ENCODE results near the gene SEC22C.

The SEC22C gene

DNA sequence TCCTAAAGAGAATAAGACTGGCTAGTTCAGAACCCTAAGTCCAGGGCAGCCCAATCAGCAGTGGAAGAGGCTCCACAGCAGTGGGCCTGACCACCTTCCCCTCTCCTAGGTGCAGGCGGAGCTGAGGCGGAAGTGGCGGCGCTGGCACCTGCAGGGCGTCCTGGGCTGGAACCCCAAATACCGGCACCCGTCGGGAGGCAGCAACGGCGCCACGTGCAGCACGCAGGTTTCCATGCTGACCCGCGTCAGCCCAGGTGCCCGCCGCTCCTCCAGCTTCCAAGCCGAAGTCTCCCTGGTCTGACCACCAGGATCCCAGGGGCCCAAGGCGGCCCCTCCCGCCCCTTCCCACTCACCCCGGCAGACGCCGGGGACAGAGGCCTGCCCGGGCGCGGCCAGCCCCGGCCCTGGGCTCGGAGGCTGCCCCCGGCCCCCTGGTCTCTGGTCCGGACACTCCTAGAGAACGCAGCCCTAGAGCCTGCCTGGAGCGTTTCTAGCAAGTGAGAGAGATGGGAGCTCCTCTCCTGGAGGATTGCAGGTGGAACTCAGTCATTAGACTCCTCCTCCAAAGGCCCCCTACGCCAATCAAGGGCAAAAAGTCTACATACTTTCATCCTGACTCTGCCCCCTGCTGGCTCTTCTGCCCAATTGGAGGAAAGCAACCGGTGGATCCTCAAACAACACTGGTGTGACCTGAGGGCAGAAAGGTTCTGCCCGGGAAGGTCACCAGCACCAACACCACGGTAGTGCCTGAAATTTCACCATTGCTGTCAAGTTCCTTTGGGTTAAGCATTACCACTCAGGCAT lies 45.6 kb downstream of the SEC22C start:
- peak; percentile 83 for DNase-seq (ENCODE audit: low spot score)

- no peak for DNase-seq (ENCODE audit: low spot score)
These were observed 48.4 kb downstream of the SEC22C start for GRCh38 chr3:42533161-42533897.

DNA sequence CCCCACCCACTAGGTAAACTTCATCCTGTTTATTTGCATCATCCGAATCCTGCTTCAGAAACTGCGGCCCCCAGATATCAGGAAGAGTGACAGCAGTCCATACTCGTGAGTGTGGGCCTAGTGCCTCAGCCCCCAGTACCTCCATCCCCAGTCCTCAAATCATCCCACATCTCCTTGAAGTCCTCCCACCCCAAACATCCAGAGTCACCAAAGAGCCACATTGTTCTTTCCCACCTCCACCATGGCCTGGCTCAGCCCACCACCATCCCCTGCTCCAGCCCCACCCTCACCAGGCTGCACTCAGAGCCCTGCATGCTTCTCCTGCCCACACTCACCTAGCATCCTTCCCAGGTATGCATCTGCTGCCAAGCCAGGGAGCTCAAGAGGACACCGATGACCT lies 49.5 kb downstream of the SEC22C start:
- no peak for DNase-seq (ENCODE audit: low spot score)

- no peak for DNase-seq (ENCODE audit: low spot score)
These were observed 50.3 kb downstream of the SEC22C start for GRCh38 chr3:42531470-42531869.

DNA sequence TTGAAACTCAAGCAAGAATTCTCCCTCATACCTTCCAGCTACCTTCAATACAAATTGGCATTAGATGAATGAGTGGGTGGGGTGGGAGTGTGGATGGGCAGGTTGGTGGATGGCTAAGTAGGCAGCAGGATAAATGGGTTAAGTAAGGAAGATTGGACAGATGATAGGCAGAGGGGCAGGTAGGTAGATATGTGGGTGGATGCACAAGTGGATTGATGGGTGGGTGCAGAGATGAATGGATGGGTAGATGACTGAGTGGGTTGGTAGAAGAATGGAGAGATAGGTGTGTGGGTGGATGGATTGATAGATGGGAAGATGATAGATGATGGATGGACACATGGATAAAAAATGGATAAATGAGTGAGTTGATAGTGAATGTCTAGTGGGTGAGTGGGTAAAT lies 51.7 kb downstream of the SEC22C start:
- DNase-seq (ENCODE audit: low spot score): no peak

DNA sequence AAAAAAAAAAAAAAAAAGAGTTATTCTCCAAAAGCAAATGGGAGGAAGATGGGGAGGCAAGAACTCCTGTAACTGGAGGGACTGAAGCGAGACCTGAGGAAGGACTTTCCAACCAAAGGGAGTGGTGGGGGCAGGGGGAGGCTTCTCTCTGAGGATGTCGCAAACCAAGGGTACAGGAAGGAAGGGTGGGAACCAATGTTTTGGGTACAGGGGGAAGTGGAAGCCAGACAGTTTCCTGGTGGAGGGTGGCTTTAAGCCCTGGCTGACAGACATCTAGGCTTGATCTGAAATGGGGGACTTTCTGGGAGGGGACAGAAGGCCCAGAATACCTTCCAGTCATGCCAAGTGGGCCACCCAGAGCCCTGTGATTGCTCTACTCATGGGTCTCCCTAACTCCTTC lies 52.3 kb downstream of the SEC22C start:
- no peak for DNase-seq (ENCODE audit: low spot score)

DNA sequence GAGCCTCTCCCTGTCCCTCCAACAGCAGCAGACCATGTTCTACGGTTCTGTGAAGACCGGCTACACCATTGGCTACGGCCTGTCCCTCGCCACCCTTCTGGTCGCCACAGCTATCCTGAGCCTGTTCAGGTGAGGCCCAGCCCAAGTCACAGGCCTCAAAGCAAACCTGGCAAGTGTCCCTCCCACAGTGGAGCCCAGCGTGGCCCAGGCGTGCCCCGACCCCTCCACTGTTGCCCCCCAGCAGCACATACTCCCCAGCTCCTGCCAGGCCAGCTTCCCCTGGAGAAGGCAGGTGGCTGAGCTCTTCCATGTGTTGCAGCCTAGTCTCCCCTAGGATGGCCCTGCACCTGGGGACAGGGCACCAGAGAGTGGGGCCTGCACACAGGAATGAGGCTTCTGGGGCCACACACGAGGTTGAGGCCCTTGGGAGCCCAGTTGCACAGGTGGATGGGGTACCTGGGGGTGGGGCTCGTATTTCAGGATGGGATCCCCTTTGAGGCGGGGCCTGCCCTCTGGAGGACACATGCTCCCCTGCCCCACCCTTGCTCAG lies 54.3 kb downstream of the SEC22C start:
- DNase-seq (ENCODE audit: low spot score): no peak

DNA sequence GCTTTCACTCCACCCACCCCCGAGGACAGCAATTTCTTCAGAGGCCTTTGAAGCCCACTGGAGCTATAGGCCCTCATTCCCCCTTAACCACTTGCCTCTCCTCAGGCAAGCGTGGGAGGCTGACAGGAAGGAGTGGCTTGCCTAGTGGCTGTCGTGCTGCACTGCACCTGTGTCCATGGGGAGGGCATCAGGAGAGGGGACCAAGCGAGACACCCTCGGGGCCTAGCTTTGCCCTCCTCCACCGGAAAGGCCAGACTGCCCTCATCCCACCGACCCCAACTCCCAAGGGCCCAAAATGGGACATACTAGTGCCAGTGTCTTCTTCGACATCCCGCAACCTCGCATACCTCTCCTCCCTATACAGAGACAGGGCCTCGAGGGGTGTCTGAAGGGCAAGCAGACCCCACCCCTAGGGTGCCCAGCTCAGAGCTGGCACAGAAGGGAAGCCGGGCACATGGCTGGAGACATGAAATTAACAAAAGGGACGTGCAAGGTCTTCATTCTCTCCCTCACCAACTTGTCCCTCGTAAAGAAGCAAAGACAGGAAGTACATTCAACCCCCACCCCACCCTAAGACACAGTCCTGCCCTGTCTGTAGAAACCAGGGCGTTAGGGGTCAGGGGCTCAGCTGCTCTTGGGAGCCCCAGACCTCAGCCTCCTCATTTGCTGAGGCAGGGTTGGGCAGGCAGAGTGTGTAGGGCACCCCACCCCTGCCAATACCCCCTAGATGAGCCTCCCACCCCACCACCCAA lies 55.0 kb downstream of the SEC22C start:
- DNase-seq (ENCODE audit: low spot score): no peak

GRCh38 chr3:42525736-42526345 lies 55.9 kb downstream of the SEC22C start:
- no peak for DNase-seq (ENCODE audit: low spot score)

DNA sequence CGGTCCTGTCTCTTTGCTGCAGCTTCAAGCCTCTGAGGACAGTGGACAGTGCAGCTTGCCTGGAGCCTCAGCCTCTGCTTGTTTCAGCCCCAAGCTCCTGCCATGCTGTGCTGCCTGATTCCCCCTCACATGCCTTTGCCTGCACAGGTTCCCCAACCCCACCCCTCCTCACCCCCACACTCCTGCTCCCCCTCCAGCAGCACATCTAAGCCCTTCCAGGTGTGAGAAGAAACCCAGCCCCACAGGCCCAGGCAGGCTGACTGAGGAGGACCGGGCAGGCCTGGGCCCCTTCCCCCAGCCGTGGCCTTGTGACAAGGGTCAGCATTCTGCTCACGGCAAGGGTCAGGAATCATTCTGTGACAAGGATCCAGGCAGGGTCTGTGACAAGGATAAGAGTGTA lies 56.6 kb downstream of the SEC22C start:
- DNase-seq (ENCODE audit: low spot score): no peak

GRCh38 chr3:42524751-42525150 lies 57.0 kb downstream of the SEC22C start:
- no peak for DNase-seq (ENCODE audit: low spot score)

GRCh38 chr3:42520906-42521305 lies 60.9 kb downstream of the SEC22C start:
- no peak for DNase-seq (ENCODE audit: low spot score)

- DNase-seq (ENCODE audit: low spot score): no peak
These were observed 61.4 kb downstream of the SEC22C start for GRCh38 chr3:42520336-42520735.

DNA sequence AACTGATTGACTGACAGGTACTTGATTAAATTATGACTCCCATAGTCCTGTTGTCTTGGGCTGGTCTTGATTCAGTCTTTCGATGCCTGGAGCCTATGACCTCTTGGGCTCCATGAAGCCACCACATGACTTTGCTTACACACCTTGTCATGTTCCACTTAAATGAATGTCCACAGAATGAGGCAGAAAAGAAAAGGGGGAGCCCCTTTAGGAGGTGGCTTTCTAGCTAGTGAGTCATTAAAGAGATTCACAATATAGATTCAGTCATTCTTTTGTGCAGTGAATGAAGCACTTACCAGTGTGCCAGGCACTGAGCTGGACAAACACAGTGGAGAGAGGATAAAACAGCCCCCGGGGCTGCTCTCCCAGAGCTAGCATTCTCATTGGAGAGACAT lies 62.2 kb downstream of the SEC22C start:
- no peak for DNase-seq (ENCODE audit: low spot score)

DNA sequence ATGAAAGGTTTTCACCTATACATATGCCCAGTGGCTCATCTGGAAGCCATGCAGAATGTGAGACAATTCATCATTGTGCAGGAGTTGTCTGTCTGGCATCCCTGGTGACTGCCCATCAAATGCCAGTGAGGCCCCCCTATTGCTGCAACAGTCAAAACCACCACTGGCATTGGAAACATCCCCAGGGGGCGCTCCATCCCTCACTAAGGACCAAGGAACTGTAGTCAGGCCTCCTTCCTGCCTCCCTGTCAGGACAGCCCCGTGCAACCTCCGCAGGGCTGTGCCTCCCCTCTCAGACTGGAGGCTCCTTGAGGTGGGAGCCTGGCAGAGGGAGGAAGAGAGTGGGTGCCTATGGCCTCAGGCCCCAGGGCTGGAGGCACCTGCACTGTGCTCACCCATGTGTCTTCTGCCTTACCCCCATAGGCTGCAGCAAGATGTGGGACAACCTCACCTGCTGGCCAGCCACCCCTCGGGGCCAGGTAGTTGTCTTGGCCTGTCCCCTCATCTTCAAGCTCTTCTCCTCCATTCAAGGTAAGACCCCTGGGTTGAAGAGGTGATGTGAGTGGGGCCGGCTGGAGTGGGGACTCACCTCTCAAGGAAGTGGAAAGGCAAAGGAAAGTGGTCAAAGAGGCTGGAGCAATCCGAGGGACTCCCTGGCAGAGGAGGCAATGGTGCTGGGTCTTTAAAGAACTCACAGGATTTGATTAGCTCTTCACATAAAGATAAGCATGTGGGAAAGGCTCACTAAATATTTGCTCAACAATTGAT lies 62.8 kb downstream of the SEC22C start:
- peak; percentile 39 for DNase-seq (ENCODE audit: low spot score)

DNA sequence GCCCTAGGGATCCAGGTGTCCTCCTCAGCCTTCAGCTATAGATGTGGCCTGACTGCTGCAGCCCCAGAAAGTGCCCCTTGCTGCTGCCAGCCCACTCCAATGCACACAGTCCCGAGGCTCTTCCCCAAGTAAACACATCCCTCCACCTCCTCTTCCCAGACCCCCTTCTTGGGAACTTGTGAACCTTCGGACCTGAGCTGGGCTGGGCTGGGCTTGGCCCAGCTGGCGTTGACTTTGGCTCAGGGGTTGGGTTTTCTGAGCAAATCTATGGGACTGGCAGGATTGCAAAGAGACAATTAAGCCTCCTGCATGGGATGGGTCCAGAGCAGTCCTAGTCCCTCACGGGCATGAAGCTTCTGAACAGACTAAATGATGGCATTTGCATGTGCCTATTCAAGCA lies 64.7 kb downstream of the SEC22C start:
- no peak for DNase-seq (ENCODE audit: low spot score)

DNA sequence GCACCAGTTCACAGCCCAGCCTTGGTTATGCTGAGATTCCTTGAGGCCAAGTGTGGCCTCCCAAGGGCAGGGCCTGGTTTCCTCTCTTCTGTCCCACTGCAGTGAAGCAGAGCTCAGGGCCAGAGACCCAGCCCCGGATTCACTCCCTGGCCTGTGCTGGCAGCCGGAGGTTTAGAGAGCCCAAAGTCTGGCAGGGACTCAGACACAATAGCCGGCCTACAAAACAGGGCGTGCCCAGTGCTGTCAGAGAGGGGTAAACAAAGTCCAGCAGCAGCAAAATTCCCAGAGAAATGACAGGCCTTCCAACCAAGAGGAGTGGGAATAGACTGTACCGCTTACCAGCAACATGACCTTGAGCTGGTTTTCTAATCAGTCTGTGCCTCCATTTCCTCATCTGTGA lies 65.3 kb downstream of the SEC22C start:
- no peak for DNase-seq (ENCODE audit: low spot score)

DNA sequence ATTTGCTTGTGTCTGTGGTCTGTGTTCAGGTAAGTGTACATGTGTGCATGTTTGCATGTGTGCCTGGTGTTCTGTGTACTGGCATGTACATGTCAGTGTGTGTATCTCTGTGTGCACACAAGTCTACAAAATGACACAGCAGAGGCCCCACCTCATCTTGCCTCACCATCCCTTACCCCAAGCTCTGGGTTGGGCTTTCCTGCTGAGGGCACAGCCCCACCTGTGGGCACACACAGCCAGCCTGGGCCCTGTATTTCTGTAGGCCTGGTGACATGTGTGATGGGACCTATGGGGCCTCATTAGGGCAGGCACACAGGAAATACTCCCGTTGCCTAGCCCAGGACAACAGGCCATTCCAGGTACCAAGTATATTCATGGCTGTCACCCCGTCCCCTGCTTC lies 65.8 kb downstream of the SEC22C start:
- no peak for DNase-seq (ENCODE audit: low spot score)

DNA sequence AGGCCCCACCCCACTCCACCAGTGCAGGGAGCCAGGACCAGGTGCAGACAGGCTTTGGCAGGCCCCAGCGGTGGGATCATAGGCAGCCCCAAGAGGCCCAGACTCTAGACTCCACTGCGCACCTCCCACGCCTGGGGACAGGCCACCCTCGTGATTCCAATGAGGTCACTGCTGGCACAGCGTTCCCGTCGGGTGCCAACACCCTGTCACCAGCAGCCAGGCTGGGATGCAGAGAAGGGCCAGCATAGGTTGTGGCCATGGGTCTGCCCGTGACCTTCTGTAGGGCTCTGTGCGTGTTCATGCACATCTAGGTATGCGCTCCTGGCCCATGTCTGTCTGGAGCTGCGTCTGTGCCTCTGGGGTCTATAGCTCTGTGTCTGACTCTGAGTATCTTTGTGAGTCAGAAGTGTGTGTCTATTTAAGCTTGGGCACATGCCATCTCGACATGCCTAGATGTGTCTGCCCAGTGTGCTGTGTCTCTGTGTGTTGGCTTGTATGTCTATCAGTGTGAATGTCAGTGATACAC lies 66.3 kb downstream of the SEC22C start:
- DNase-seq (ENCODE audit: low spot score): no peak

DNA sequence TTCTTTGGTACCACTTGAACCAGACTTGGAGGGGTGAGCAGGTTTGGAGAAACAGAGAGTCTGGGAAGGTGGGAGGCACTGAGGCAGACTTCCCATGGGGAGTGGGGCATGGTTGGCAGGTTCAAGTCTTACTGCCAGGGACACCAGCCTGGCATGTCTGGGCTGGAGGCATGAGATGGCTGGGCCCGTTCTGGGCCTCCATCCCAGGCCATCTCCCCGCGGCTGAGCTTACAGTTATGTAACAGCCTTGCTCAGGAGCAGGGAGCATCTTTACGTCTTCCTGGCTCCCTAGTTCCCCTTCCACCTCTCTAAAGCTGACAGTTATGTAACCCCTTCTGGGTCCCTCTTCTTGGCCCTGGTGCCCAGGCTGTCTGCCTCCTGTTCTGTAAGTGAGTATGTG lies 66.9 kb downstream of the SEC22C start:
- no peak for DNase-seq (ENCODE audit: low spot score)

GRCh38 chr3:42513521-42513920 lies 68.2 kb downstream of the SEC22C start:
- DNase-seq (ENCODE audit: low spot score): no peak
